Activated gamma-delta T cell treated with Interleukin-2 at 50 U/mL for 16 hours (primary cell): ENCODE data around the gene WWOX.
"Not testable (repeated sequence)": the region's sequence is repeated elsewhere in the genome, so short reads cannot be mapped to it uniquely, and the experiment has no call there.

Source experiments
- DNase-seq: peaks from one replicate; pipeline ENCODE4 v3.0.0-alpha.2; 2020

The WWOX gene

DNA sequence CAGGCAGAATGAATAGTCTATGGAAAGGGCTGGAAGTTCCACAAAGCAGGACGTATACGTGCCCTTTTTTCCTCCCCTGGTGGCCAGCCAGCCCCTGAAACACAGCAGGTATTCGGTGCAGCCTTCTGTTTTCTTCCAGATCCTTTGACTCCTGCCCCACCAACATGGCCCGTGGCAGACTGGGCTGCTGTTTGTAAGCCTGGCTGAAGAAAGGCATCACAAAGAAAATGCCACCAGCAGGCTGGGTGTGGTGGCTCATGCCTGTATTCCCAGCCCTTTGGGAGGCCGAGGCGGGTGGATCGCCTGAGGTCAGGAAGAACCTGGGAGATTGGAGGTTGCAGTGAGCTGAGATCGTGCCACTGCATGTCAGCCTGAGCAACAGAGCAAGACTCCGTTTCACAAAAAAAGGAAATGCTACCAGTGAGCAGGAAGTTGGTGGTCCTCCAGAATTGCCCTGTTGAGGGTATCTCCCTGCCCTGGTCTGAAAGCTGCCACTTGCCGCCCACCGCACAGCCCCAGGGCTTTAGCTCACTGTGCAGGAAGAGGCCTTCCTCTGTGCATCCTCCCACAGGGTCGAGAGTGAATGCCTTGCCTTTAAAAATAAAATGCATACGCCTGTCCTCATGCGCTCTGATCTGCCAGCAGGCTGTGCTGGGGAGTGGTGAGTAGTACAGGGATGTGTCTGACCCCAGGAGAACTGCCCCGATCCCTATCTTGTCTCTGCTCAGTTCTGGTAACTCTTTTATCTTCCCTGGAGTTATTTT, 913.4 kb downstream of the WWOX start:
- no peak for DNase-seq

DNA sequence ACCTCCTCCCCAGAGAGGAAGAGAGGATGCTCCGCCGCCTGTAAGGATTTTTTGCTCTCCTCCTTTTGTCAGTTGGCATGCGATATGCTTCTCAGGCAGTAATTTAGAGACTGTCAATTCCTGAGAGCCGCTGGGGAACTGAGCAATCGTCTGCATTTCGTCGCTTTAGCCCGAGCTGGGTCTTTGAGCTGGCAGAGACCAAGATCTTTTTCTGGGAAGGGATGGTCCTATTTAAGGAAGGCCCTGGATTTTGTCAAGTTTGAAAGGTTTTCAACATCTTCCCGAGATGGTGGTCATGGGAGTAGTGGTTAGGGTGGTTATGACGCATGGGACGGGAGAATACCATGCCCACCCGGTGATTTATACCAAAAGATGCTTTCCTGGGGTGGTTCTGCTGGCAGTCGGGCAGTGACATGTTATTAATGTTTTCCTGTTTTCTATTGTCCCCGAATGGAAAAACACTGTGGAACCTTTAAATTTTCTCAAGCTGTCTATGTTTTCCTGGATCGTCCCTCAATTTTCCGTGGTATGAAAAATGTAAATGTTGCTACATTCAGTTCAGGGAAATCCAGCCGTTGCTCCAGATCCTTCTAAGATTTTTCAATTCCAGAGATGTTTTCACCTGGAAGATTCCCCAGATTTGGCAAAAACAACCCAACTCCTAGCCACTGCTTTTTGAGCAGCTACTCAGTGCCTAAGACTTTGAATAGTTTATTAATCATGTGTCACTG, 914.6 kb downstream of the WWOX start:
- DNase-seq, result no peak

DNA sequence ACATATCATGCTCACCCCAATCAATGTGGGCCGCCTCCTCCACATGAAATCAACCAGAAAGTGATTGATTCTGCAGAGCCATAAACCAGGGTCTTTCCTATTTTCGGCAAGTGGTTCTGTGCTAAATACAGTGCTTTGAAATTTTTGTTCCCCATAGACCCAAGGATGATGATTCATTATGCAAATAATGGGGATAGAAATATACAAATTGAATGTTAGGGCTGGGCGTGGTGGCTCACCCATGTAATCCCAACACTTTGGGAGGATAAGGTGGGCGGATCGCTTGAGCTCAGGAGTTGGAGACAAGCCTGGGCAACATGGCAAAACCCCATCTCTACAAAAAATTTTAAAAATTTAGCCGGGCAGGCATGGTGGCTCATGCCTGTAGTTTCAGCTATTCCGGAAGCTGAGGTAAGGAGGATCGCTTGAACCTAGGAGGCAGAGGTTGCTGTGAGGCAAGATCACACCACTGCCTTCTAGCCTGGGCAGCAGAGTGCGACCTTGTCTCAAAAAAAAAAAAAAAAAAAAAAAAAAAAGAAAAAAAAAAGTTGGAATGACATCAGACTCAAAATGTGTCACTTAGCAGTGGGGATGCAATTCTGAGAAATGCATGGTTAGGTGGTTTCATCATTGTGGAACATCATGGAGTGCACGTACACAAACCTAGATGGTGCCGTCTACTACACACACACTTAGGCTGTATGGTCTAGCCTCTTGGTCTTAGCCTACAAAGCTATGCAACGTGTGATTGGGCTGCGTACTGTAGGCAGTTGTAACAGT, 919.4 kb downstream of the WWOX start:
- no peak for DNase-seq

DNA sequence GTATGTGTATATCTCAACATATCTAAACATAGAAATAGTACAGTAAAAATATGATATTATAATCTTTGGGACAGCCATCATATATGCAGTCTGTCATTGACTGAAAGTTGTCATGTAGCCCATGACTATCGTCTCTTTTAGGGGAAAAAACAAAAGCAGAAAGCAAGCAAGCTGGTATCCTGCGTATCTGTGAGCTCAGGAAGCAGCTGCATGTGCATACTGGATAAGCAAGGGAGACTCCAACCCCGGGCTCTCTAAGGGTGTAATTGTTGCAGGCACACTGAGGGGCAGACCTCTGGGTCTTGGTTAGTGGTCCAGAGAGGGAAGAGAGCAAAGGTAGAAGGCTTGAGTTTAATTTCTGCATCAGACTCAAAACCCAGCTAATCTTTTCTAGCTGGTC, 920.0 kb downstream of the WWOX start:
- DNase-seq, result no peak

DNA sequence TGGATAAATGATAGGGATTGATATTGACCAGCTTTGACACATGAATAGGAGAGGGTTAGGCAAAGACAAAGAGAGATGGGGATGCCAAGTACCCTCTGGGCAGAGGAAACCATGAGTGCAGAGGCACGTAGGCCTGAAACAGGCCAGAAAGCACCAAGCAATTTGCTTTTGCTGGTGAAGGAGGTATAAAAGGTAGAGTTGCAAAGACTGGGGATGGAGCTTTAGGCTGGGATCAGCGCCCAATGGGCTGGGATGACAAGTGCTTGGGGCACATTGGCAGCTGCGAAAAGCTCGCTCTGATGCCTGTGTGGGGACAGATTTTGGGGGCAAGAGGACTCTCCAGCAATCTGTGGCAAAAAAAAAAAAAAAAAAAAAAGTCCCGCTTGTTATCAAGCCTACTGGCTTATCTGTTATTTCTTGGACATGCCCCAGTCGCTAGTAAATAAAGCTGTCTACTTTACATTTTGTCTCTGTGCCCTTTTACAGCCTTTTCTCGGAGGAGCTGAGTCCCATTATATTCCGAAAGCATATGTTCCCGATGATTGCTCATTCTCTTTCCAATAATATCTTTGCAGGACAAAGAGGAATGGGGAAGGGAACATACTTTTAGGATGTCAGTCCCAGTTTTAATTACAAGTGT, 922.7 kb downstream of the WWOX start:
- DNase-seq, result no peak

DNA sequence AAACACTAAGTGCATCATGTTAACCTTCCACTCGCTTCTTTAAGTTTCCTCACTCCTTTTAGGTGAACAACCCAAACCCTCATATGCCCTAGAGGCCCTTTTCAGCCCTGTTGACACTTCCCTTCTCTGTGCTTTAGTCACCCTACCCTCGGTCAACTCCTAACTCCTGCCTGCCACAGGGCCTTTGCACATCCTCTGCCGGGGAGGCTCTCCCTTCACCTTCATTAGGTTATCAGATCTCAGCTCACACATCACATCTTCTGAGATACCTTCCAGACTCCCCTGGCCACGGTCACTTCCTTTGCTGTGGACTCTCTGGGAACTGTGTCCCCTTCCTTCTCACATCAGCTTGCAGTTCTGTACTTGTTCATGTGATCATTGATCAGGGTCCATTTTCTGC, 926.7 kb downstream of the WWOX start:
- no peak for DNase-seq

DNA sequence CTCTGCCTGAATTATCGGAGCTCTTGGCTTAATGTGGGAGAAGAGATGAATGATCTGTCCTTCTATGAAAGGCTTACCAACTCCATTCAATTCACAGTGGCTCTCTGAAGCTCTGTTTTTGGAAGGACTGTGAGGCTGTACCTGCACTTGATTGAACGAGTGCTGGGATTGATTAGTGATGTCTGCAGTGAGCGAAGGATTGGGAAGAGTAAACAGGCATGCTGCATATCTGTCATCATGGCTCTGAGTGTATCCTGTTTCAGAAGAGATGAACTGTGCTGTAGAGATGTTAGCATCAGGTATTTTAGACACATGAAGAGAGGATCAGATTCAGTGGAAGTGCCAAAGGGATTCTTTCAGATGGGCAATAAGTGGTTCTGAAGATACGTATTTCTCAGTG, 937.1 kb downstream of the WWOX start:
- no peak for DNase-seq

DNA sequence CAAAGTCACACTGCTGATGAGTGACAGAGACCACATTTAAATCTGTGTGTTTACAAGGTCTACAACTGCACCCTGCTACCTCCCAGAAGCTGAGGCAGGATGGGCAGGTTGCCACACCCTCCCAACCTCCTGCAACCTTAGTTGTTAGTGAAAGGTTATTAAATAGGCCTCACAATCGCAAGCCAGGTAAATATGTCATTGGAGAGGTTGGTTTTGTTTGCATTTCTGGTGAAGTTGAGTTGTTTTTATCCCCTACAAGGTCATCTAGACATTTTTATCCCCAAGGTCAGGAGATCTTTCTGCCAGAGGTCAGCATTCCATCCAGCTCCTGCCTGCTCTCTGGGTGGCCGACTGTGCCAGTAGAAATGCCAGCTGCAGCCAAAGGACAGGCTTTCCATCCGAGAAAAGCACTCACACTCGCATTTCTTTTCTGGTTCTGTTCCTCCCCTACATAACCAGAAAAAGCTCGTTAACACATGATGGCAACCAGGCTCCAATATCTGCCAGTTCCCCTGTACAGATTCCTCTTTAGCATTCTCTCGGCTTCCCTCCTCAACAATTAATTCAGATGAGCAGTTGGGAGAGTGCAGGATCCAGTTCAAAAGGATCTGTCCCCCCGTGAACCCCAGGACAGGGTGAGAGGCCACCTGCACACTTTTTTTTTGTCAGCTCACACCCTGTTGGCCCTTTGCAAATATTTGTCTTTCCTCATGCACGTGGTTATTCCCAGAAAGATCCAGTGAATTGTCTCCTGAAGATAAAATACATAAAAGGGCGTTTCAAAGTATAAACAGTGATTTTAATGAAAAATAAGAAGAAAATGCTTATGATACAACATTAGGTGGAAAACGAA, 938.3 kb downstream of the WWOX start:
- DNase-seq, result no peak

DNA sequence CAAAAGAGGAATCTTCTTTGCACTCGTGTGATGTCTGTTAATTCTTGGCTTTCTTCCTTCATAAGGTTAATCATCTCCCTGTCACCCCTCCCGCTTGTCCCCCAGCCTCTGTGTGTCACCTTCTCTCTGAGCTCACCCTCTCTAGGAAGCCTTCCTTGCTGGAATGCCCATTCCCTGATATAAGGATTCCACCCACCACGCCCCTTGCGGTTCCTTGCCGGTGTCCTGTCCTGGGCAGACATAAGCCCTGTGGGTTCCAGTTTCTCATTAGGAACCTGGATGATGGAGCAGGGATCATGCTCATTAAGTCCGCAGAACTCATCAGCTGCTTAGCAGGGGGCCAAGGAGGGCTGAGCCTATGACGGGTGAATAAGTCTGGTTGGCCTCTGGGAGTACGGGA, 941.8 kb downstream of the WWOX start:
- DNase-seq, result no peak

DNA sequence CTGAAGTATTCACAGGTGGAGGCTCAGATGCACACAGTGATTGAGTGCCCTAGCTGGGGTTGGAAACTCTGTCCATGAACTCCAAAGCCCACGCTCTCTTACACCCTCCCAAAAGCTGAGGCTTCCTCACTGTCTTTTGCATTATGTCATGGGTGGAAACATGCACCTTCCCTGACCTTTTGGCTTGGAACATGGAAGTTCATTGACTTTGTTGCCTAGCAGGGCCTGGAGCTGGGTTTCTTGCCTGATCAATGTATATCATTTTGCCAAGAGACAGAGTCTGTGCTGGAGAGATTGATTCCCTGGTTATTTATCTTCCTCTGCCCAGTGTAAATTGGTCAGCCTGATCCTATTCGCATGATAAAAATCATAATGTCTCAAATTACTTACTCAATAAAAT, 942.7 kb downstream of the WWOX start:
- DNase-seq, result no peak

DNA sequence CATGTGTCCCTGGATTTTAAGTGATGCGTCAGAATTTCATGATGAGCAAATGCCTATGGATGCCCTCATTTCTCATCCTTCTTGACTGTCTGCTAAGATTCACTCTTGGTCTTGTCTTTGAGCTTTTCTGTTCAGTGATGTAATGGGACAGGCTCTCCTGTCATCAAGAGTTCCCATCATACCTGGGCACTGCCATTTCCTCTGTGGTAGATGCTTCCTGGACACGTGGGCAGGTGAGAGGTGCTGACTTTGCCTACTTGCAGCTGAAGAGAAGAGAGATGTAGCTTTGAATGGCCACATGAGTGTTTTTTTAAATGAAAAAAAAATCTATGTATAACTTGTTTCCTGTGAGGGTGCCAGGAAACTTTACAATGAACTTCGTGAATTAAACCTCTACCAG, 943.4 kb downstream of the WWOX start:
- no peak for DNase-seq

DNA sequence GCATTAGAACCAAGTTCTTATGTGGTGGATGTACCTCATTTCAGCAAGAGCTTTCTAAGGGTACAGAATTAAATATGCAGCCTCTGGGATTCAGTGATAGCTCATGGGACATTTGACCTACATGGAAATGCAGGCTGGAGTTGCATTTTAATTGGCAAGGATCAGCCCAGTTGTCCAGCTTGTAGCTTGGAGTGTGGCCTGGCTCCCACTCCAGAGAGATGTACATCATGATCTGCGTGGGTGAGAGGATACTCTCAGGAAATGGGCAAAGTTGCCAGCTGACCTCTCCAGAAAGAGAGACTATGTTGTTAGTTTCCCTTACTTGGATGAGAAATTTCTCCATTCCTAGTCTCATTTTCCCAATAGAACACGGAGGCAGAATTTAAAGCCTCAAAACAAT, 945.7 kb downstream of the WWOX start:
- DNase-seq, result no peak

DNA sequence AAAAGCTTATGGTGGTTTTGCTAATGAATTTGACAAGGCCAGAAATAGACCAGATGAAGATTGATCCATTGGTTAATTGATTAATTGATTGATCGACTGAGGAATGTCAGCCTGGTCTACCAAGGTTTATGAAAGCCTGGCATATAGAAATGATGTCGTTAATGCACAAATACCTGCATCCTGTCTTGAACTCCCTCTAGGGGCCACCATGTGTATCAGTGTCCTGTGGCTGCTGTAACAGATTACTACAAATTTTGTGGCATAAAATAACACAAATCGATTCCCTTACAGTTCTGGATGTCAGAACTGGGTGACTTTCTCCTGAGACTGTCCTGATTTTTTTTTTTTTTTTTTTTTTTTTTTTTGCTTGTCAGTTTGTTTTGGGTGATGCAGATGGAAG, 947.9 kb downstream of the WWOX start:
- no peak for DNase-seq

DNA sequence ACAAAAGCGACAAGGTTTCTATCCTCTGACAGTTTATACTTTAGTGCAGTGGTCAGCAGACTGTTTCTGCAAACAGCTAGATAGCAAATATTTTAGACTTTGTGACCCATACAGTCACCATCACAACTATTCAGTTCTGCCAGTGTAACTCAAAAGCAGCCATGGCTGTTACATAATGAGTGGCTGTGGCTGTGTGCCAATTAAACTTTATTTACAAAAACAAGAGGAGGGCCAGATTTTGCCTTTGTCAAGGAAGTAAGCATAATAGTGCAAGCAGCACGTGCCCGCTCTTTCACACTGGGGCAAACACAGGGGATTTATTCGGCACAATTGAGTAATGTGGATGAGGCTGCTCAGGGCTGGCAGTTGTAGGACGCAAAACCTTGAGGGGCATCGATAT, 949.6 kb downstream of the WWOX start:
- no peak for DNase-seq

DNA sequence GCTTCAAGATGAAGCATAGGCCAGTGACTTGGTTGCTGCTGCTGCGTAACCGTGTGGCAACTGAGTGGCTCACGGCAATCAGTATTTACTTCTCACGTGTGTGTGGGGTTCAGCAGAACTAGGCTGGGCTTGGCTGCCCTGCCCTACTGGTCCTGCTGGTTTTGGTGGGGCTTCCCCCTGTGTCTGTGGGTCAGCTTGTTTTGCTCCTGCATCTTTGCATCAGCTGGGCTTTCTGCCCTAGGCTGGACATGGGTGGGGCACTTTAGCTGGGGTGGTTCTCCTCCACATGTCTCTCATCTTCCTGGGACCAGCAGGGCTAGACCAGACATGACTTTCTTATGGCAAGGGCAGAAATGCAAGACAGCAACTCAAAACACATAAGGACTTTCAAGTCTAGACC, 950.6 kb downstream of the WWOX start:
- DNase-seq, result no peak

DNA sequence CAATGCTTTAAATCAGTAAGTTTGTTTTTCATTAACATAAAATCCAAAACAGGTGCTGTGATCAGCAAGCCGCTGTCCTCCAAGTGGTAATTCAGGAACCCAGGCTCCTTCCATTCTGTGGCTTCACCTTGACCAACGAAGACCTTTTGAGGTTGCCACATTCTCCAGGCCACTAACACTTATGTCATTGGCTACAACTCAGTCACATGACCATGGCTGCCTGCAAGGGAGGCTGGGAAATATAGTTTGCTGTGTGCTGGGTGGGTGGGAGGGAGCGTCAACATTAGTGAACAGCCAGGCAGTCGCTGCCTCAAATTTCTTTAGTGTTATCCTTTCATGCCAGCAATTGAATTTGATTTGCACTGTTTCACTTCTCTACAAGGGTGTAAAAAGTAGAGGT, 951.9 kb downstream of the WWOX start:
- DNase-seq, result no peak

DNA sequence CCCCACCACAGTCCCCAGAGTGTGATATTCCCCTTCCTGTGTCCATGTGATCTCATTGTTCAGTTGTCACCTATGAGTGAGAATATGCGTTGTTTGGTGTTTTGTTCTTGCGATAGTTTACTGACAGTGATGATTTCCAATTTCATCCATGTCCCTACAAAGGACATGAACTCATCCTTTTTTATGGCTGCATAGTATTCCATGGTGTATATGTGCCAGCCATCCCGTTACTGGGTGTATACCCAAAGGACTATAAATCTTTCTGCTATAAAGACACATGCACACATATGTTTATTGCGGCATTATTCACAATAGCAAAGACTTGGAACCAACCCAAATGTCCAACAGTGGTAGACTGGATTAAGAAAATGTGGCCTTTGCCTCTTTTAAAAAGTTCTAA, 952.7 kb downstream of the WWOX start:
- not testable (repeated sequence) for DNase-seq

DNA sequence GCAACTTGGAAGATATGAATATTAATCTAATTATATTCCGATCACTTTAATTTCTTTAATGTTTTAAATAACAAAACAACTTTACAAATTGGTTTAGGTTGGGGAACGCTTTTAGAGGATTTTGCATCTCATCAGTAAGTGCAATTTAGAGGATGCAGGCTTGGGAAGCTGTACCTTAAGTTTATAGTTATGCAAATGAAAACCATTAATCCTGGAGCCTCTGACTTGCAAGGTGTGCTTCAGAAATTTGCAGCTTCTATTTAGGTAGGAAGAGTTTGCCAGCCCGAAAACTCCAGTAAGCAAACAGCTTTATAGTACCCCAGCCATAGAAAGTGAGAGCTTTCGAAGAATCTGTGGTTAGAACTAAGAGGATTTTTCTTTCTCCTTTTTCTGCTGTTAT, 954.1 kb downstream of the WWOX start:
- DNase-seq, result no peak

DNA sequence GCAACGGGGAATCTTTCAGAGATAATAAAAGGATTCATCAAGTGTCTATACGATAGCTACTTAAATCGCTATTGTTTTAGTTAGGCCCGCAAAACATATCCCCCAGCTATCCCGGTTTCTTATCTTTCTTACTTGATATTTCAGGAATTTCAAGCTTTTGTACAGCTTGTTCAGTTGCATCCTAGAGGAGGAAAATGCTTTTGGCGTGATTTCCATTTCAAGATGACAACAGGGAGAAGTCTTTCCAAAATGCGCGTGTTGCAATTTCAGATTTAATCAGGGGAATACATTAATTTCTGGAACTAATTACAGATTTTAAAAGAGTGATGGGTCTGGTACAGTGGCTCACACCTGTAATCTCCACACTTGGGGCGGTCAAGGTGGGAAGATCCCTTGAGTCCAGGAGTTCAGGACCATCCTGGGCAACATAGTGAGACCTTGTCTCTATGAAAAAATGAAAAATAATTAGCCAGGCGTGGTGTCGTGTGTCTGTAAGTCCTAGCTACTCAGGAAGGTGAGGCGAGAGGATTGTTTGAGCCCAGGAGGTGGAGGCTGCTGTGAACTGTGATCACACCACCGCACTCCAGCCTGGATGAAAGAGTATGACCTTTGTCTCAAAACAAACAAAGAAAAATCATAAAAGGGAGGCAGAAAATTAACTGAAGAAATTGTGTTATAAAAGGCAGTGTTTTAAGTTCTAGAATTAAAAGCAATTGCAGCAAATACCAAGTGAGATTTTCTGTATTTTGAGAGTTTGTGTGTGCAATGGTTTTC, 954.9 kb downstream of the WWOX start:
- DNase-seq, result no peak

DNA sequence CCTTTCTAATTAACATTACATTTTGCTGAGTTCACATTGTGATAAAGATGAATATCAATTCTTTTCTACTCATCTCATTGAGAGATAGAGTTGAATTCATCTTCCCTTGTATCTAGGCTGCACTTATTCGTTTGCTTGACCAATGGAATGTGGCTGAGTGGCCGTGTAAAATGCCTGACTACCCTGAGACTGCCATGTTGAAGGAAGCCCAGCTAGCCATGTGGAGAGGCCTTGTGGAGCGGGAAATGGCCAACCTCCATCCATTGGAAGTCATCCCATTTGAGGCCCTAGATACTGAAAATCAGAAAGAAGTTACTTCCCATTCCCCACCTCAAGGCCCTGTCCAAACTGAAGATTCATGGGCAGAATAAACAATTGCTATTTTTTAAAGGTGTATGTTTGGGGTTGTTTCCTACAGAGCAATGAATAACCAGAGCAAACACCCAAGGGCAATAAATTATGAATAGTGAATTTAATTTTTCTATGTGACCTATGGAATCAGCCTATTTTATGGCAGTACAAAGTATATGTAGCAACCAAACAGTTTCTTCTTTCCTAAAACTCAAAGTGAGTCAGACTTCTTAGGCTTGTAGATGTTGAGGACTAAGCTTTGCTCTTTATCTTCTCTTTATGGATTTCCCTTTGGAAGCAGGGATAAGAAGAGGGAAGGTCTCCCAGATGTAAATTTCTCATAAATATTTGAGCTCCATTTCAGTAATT, 956.0 kb downstream of the WWOX start:
- no peak for DNase-seq

DNA sequence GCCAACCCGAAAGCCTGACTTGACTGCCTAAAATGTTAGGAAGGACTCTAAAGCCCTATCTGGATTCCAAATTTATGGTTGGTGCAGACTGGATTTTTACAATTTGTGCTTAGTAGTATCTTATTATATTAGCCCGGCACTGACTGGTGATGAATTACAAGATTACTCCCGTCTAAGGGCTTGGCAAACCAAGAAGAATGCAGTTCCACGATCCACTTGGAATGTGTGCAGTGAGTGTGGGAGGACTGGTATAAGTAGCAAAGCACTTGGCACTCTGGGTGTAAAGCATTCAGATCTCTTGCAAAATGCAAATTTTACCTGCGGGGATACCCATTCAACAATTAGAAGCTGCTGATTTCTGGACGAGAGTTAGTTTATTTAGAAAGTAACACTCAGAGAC, 961.7 kb downstream of the WWOX start:
- no peak for DNase-seq
